OCI-LY3 (cell line): ENCODE data around the gene MTHFD1L.

Experiments
- EZH2phosphoT487 ChIP-seq: fragments of 200-600 bp; shearing (Covaris generic); IDR thresholded peaks from 2 replicates; pipeline ENCODE4 v1.6.1; 2018; ENCODE audit warnings: antibody characterized with exemption, mixed run types, low read depth
- TF ChIP-seq, protein P1 (sequence below): fragments of 200-600, 300-600 bp; sonication (generic); IDR thresholded peaks from 2 replicates; pipeline ENCODE4 v1.5.1; 2014; ENCODE audit warnings: antibody characterized with exemption, low read length, low read depth

DNA sequence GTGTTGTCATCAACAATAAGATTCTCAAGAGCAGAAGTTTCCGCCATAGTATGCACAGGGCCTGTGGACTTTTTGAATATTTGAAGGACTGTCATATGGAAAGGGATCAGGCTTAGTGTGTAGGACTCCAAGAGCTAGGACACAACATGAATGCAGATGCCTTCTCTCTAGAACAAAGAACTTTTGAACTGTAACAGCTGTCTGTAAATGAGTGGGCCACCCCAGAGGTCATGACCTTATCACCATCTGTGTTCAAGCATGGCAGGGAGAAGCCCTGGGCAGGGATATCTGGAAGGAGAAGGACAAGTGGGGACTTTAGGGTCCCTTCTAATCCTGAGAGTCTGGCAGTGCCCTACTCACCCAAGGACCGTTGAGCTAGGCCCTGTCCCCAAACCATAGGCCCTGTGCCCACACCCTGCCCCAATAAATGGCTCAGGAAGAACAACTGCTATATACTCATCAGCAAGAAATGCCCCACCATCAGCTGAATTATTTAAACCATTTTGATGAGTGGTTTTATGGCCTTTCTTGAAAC, 70.6 kb downstream of the MTHFD1L start:
- TF ChIP-seq, protein P1, sequence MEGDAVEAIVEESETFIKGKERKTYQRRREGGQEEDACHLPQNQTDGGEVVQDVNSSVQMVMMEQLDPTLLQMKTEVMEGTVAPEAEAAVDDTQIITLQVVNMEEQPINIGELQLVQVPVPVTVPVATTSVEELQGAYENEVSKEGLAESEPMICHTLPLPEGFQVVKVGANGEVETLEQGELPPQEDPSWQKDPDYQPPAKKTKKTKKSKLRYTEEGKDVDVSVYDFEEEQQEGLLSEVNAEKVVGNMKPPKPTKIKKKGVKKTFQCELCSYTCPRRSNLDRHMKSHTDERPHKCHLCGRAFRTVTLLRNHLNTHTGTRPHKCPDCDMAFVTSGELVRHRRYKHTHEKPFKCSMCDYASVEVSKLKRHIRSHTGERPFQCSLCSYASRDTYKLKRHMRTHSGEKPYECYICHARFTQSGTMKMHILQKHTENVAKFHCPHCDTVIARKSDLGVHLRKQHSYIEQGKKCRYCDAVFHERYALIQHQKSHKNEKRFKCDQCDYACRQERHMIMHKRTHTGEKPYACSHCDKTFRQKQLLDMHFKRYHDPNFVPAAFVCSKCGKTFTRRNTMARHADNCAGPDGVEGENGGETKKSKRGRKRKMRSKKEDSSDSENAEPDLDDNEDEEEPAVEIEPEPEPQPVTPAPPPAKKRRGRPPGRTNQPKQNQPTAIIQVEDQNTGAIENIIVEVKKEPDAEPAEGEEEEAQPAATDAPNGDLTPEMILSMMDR = no peak
- no peak for TF ChIP-seq EZH2phosphoT487
